Mesodermal cell (in vitro differentiated cells): ENCODE measurements around the gene GHRL. TPM values are rescaled to one million over a fixed set of nuclear protein-coding genes. Genes with fewer than 3 reads are reported as not detected.

Experiments
- H3K27ac ChIP-seq: 2 replicates; pipeline ENCODE4 v1.7.0; 2013; ENCODE audit warnings: mild to moderate bottlenecking, low read depth, low read length, moderate library complexity; ENCODE audit not compliant: severe bottlenecking
- H3K36me3 ChIP-seq: 2 replicates; pipeline ENCODE4 v1.7.1; 2013; ENCODE audit warnings: mild to moderate bottlenecking, low read length, moderate library complexity; ENCODE audit not compliant: control insufficient read depth, insufficient read depth
- H3K4me1 ChIP-seq: one replicate; pipeline ENCODE4 v1.7.1; 2013; ENCODE audit warnings: mild to moderate bottlenecking, low read length; ENCODE audit not compliant: insufficient read depth, control insufficient read depth, poor library complexity, severe bottlenecking
- H3K4me3 ChIP-seq: 2 replicates; pipeline ENCODE4 v1.7.0; 2013; ENCODE audit warnings: low read length, control low read depth, mild to moderate bottlenecking; ENCODE audit not compliant: insufficient read depth, poor library complexity, severe bottlenecking; ENCODE audit errors: extremely low read depth
- H3K9me3 ChIP-seq: 2 replicates; pipeline ENCODE4 v1.7.1; 2013; ENCODE audit warnings: mild to moderate bottlenecking, low read length, moderate library complexity; ENCODE audit not compliant: control insufficient read depth
- WGBS, 2 experiments: methylation state at CpG; one replicate each; pipeline ENCODE4 v1.1.5; 2013; ENCODE audit warnings: missing lambda C conversion rate in 2 of 2; ENCODE audit not compliant: insufficient coverage in 2 of 2; 5-methylcytosine and 5-hydroxymethylcytosine counted together
- polyA plus RNA-seq, 2 experiments: library from polyadenylated mRNA; stranded (reverse); fragments of 50-300 nt; gene quantifications; one replicate each; pipeline ENCODE4 v1.2.3, GENCODE V29; 2013

GHRL gene
- not detected for polyA plus RNA-seq (2013, experiment 1 of 2)
- polyA plus RNA-seq (2013, experiment 2 of 2): not detected

- no peaks in the 10 kb centered on the region for H3K9me3 ChIP-seq
These were observed at the start of gene GHRL for GRCh38 chr3:10292505-10293419. GHRL (minus strand) TSS chr3:10292947; CDS start chr3:10290180, 2,767 bp downstream.

GRCh38 chr3:10341901-10342398 lies 49.2 kb upstream of the GHRL start:
- Histone ChIP-seq H3K4me3 (no peak overlapping the region), H3K27ac (no peak overlapping the region), H3K4me1 (peaks cover 5% of the 10 kb centered on the region), H3K36me3 (no peaks in the 10 kb centered on the region), H3K9me3 (no peaks in the 10 kb centered on the region)
- 77 to 91% methylated on average over 4 to 7 of the region's 7 CpGs for WGBS, 2 experiments

More at GRCh38 chr3:10292505-10293419, at the start of gene GHRL:
- Histone ChIP-seq H3K36me3 (peaks cover 26% of the 10 kb centered on the region), H3K27ac (no peak within 1 kb of the TSS), H3K4me3 (no peak within 1 kb of the TSS), H3K4me1 (no peaks in the 10 kb centered on the region)
- WGBS, 2 experiments: 94 to 95% methylated on average over 5 to 10 of the region's 12 CpGs

- Histone ChIP-seq H3K36me3 (no peaks in the 10 kb centered on the region), H3K9me3 (no peaks in the 10 kb centered on the region), H3K27ac (no peak overlapping the region), H3K4me3 (no peak overlapping the region), H3K4me1 (peaks cover 5% of the 10 kb centered on the region)
- WGBS, 2 experiments: 92 to 93% methylated on average over 15 to 18 of the region's 18 CpGs
These were observed 47.7 kb upstream of the GHRL start for GRCh38 chr3:10340476-10340875.

GRCh38 chr3:10340046-10340445 lies 47.3 kb upstream of the GHRL start:
- no peak overlapping the region for H3K27ac ChIP-seq
- 76 to 91% methylated on average over 2 to 4 of the region's 4 CpGs for WGBS, 2 experiments

GRCh38 chr3:10339376-10339955 lies 46.7 kb upstream of the GHRL start:
- Histone ChIP-seq H3K36me3 (no peaks in the 10 kb centered on the region), H3K9me3 (no peaks in the 10 kb centered on the region), H3K4me3 (no peak overlapping the region), H3K27ac (no peak overlapping the region), H3K4me1 (peaks cover 5% of the 10 kb centered on the region)
- WGBS, 2 experiments: 85 to 92% methylated on average over 8 of the region's 8 CpGs

More at GRCh38 chr3:10340046-10340445, 47.3 kb upstream of the GHRL start:
- Histone ChIP-seq H3K4me3 (no peak overlapping the region), H3K9me3 (no peaks in the 10 kb centered on the region), H3K36me3 (no peaks in the 10 kb centered on the region), H3K4me1 (peaks cover 5% of the 10 kb centered on the region)

GRCh38 chr3:10338591-10339353 lies 46.0 kb upstream of the GHRL start:
- Histone ChIP-seq H3K4me1 (peaks cover 5% of the 10 kb centered on the region), H3K27ac (no peak overlapping the region), H3K4me3 (no peak overlapping the region), H3K36me3 (no peaks in the 10 kb centered on the region), H3K9me3 (no peaks in the 10 kb centered on the region)
- 76 to 85% methylated on average over 12 of the region's 12 CpGs for WGBS, 2 experiments

- Histone ChIP-seq H3K9me3 (no peaks in the 10 kb centered on the region), H3K4me1 (peaks cover 5% of the 10 kb centered on the region), H3K36me3 (no peaks in the 10 kb centered on the region), H3K27ac (no peak overlapping the region), H3K4me3 (no peak overlapping the region)
- 80 to 94% methylated on average over 13 to 14 of the region's 16 CpGs for WGBS, 2 experiments
These were observed 45.4 kb upstream of the GHRL start for GRCh38 chr3:10338164-10338470.

GRCh38 chr3:10337323-10338163 lies 44.8 kb upstream of the GHRL start:
- no peaks in the 10 kb centered on the region for H3K36me3 ChIP-seq
- H3K4me1 ChIP-seq: peaks cover 5% of the 10 kb centered on the region
- 89 to 96% methylated on average over 3 to 8 of the region's 20 CpGs for WGBS, 2 experiments
- H3K9me3 ChIP-seq: no peaks in the 10 kb centered on the region
- no peak overlapping the region for H3K4me3 ChIP-seq
- H3K27ac ChIP-seq: no peak overlapping the region

- Histone ChIP-seq H3K9me3 (no peaks in the 10 kb centered on the region), H3K4me1 (peaks cover 5% of the 10 kb centered on the region), H3K4me3 (no peak overlapping the region), H3K36me3 (no peaks in the 10 kb centered on the region), H3K27ac (no peak overlapping the region)
- 93 to 94% methylated on average over 9 to 10 of the region's 11 CpGs for WGBS, 2 experiments
These were observed 44.0 kb upstream of the GHRL start for GRCh38 chr3:10336761-10337160.
